ENCODE results near the gene PBX3.

Gene PBX3

DNA sequence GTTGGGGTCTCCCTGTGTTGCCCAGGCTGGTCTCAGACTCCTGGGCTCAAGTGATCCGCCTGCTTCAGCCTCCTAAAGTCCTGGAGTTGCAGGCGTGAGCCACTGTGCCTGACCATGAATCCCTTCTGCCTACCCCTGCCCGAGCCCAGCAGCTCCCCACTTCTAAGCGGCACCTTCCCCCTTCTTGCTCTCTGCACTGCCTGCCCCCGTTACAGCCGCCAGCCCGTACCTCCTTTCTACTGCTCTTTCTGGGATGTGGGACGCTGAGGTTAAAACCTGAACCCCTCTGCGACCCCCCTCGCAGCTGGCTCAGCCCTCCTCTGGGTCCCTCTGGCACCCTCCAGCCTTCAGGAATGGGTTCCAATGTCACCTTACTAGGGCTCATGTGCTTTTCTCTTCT, 249.6 kb downstream of the PBX3 start:
- DNase-seq (ENCODE audit: low read depth, low spot score), result no peak
- H3K4me3 ChIP-seq (ENCODE audit: low read depth, low read length), result no peak overlapping the region
- in situ Hi-C loops (cut with HindIII; ENCODE audit: low sequenced_read_pairs), result no loop called here
- TF ChIP-seq, protein P1, sequence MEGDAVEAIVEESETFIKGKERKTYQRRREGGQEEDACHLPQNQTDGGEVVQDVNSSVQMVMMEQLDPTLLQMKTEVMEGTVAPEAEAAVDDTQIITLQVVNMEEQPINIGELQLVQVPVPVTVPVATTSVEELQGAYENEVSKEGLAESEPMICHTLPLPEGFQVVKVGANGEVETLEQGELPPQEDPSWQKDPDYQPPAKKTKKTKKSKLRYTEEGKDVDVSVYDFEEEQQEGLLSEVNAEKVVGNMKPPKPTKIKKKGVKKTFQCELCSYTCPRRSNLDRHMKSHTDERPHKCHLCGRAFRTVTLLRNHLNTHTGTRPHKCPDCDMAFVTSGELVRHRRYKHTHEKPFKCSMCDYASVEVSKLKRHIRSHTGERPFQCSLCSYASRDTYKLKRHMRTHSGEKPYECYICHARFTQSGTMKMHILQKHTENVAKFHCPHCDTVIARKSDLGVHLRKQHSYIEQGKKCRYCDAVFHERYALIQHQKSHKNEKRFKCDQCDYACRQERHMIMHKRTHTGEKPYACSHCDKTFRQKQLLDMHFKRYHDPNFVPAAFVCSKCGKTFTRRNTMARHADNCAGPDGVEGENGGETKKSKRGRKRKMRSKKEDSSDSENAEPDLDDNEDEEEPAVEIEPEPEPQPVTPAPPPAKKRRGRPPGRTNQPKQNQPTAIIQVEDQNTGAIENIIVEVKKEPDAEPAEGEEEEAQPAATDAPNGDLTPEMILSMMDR (IDR thresholded peaks at IDR 0.05; ENCODE audit: low read depth, low read length), result no peak

DNA sequence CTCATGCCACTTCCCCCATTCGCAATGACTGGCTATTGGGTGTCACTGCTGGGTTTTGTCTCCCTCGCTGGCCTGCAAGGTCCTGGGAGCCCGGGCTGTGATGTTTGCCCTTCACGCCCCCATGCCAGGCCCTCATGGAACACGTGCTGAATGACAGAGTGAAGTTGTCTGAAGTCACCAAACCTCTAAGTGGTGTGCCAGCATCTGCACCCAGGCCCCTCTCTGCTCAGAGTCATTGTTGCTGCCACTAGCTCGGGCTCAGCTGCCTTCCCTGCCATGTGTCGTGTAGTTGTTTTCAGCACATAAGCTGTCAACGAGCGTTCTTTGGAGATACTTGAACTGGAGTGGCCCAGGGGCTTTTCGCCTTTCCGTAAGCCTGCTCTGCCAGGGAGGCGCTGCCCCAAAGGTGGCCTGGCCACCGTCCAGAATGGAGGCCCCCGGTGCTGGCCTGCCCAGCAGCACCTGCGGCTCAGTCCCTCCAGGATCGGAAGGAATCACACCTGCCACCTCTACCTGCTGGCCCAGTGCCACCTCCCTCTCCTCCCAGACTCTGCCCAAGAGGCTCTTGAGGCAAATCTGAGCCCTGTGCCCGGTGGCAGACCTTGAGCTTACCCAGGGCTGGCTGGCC, 250.1 kb downstream of the PBX3 start:
- in situ Hi-C loops (cut with HindIII; ENCODE audit: low sequenced_read_pairs), result no loop called here
- TF ChIP-seq, protein P1 (IDR thresholded peaks at IDR 0.05; ENCODE audit: low read depth, low read length), result no peak
- no peak overlapping the region for H3K4me3 ChIP-seq (ENCODE audit: low read depth, low read length)
- no peak for DNase-seq (ENCODE audit: low read depth, low spot score)

DNA sequence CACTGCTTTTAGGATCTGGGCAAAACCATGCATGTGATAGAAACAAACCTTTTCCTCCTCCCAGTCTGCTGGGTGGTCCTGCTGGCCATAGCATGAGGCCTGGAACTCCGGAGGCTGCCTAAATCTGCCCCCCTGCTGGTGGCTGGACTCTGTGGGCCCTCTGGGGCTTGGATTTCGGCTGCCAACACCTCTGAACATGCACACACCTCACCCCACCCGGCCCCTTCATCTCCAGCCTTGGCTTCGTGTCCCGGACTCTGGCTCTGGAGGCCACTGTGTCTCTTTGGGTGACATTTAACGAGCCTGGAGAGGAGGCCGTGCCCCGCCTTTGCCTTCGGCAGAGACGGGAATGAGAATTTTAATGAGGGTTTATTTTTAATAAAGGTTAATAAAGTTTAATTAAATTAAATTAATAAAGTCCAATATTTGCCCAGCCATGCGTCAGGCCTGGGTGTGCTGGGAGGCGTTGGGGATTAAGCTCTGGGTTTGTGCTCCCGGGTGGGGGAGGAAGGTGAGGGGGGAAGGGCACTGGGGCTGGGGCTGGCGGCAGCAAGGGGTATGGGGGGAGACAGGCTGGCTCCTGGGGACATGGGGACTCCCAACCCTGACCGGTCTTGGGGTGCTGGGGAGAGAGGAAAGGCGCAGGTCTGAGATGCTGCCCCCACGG, 251.8 kb downstream of the PBX3 start:
- in situ Hi-C loops (cut with HindIII; ENCODE audit: low sequenced_read_pairs), result no loop called here
- TF ChIP-seq, protein P1 (IDR thresholded peaks at IDR 0.05; ENCODE audit: low read depth, low read length), result no peak

DNA sequence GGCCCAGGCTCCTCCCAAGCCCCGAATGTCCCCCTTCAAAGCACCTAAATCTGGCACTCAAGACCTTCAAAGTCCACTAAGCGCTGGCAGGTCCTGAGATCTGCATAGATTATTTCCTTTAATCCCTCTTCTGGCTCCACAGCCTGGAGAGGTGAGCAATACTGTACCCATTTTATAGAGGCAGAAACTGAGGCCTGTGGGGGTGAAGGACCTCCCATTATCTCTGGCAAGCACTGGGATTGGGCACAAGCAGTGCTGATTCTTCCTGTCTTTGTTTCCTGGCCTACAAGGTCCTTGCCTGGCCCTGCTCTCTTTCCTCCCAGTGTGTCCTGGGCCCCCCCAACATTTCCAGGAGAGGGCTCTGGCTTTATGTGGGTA, 252.3 kb downstream of the PBX3 start:
- in situ Hi-C loops (cut with HindIII; ENCODE audit: low sequenced_read_pairs), result no loop called here
- no peak overlapping the region for H3K4me3 ChIP-seq (ENCODE audit: low read depth, low read length)
- no peak for DNase-seq (ENCODE audit: low read depth, low spot score)
- TF ChIP-seq, protein P1 (IDR thresholded peaks at IDR 0.05; ENCODE audit: low read depth, low read length), result no peak

More for the DNA sequence above, 251.8 kb downstream of the PBX3 start:
- DNase-seq (ENCODE audit: low read depth, low spot score), result no peak
- H3K4me3 ChIP-seq (ENCODE audit: low read depth, low read length), result no peak overlapping the region

DNA sequence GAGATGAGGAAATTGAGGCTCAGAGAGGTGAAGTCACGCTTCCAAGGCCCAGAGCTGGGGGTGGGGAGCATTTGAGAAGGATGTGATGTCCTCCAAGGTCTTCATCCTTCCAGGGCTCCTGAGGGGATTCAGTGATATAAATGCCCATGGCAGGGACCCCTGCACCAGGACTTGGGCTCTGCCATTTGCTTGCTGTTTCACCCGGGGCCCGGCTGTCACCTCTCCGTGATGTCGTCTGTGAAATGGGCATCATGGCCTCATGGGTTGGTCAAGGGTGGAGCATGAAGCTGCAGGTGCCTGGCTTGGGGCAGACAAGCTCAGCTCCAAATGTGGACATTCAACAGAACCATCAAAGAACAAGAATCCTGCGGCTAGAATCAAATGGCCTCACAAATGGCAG, 253.1 kb downstream of the PBX3 start:
- H3K4me3 ChIP-seq (ENCODE audit: low read depth, low read length), result no peak overlapping the region
- in situ Hi-C loops (cut with HindIII; ENCODE audit: low sequenced_read_pairs), result no loop called here
- TF ChIP-seq, protein P1 (IDR thresholded peaks at IDR 0.05; ENCODE audit: low read depth, low read length), result no peak
- DNase-seq (ENCODE audit: low read depth, low spot score), result no peak

DNA sequence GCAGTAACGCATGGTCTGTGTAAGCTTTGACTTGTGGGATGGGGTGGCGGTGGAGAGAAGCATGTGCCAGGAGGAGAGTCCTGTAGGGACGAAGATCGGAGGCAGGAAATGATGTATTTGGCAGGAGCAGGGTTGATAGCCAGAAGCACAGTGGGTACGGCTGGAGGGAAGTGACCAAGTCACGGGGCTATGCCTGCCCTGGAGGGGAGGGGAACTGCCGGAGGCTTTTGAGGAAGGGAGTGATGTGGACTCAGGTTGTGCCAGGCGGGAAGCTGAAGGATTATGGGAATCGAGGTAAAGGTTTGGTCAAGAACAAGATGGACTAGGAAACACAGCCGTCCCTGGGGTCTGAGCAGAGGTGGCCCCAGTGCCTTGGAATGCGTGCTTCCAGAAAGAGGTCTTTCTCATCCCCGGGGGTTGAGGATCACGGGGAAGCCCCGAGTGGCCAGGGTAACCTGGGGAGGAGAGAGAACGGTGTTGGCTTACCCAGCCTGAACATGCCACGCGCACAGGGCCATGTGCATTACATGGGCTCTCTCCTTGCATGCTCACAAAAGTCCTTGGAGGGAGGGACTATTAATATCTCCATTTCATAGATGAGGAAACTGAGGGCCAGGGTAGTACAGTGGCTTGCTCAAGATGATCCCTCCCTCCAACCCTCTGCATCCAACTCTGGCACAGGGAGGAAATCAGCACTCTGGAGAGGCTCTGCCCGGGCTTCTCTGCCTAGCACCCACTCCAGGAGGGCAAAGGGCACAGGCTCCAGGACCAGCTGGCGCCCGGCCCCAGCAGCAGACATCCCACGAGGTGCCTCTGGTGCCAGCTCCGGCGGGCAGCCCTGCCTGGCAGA, 253.8 kb downstream of the PBX3 start:
- no peak overlapping the region for H3K4me3 ChIP-seq (ENCODE audit: low read depth, low read length)
- in situ Hi-C loops (cut with HindIII; ENCODE audit: low sequenced_read_pairs), result no loop called here
- TF ChIP-seq, protein P1 (IDR thresholded peaks at IDR 0.05; ENCODE audit: low read depth, low read length), result no peak
- no peak for DNase-seq (ENCODE audit: low read depth, low spot score)
